GM19035 (cell line): ENCODE data around the gene HDAC9.
A peak's percentile ranks its signal among the peaks of the same experiment; 100 is the strongest.

Experiments used
- ATAC-seq: cut with Tn5 transposase; IDR thresholded peaks from one replicate; pipeline ENCODE4 v1.9.1; 2021; ENCODE audit not compliant: unreplicated experiment

HDAC9 gene

GRCh38 chr7:18494406-18494805 is 1.1 kb upstream of the HDAC9 start:
- ATAC-seq: no peak

DNA sequence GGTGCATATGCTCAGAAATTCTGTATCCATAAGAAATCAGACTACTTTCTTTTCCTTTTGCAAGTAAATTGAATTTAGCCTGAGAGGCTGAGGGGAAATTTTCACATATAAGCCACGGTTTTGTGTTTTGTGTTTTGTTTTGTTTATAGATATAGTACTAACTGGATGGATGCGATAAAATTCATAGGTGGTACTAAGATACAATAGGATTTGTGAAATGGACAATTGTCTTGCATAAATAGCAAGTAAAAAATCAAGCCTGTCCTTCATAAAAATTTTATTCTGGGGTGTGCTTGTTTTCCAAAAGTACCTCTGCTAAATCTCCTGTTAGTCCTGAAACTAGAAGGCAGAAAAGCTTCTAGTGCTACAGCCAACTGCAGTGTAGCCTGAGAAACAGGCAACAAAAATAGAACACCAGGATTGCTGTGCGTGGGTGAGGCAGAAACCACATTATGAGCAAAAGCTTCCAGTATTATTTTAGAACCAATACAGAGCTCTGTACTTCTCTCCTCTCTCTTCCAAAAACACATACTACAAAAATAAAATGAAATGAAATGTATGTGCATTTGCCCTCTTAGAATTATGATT is 634 bp upstream of the HDAC9 start:
- ATAC-seq: peak; percentile 36

- no peak for ATAC-seq
Observed at GRCh38 chr7:18496341-18496700, 772 bp downstream of the HDAC9 start.

- ATAC-seq: no peak
Observed at GRCh38 chr7:18497082-18497481, 1.5 kb downstream of the HDAC9 start.

GRCh38 chr7:18497800-18498199 is 2.3 kb downstream of the HDAC9 start:
- no peak for ATAC-seq

GRCh38 chr7:18498341-18498740 is 2.8 kb downstream of the HDAC9 start:
- ATAC-seq: no peak

DNA sequence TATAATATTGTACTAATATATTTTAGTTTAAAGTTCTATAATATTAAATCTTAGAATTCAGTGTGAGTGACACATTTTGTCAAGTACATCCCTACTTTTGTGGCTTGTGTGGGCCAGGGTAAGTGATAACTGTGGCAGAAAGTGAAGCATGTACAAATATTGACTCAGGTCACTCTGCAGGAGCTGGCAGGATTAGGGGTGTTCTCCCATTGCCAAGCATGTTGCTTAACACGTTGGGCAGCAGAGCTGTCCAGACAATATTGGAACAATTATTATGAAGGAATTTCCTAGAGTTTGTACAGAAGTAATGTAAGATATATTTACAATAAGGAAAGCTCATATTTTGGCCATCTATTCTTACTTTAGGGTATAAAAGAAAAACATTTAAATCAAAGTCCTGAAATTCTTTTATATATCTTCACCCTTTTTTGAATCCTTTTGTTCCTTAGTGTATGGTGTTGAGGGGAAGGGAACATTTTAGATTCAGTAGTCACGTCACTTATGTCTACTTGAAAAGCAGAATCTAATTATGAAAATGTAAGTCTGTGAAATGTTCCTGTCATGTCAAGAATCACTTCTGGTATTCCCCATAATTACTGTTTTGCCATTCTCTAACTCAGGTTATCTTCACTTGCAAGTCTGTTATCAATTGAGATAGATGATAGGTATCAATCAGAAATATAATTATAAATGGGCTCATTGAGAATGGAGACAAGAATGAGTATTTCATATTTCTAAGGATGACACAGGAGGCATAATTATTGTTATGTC is 4.0 kb downstream of the HDAC9 start:
- ATAC-seq: no peak

- ATAC-seq: no peak
Observed at GRCh38 chr7:18503126-18503866, 7.7 kb downstream of the HDAC9 start.

GRCh38 chr7:18504965-18505364 is 9.4 kb downstream of the HDAC9 start:
- ATAC-seq: no peak

DNA sequence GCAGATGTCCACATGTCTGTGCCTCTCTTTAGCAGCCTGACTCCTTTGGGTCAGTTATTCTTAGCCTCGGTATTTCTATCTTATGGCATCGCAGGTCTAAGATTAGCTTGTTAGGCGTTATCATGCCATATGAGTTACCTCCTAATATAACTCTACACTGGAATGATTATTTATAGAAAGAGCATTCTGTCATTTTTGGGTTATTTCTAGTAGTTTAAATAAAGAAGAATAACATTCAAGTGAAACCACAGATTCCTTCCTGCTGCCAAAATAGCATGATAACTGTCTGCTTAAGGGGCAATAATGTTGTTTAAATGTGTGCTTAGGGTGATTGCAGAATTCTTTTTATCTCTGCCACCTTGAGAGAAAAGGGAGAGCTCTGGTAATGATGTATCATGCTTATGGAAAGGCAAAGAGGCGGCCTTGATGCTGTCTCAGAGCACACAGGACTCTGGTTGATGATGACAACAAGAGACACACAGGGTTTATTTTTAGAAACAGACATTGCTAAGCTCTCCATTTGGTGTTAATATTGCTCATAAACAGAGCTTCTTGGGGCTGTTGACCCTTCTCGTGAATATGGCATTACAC is 10.4 kb downstream of the HDAC9 start:
- ATAC-seq: peak; percentile 48

DNA sequence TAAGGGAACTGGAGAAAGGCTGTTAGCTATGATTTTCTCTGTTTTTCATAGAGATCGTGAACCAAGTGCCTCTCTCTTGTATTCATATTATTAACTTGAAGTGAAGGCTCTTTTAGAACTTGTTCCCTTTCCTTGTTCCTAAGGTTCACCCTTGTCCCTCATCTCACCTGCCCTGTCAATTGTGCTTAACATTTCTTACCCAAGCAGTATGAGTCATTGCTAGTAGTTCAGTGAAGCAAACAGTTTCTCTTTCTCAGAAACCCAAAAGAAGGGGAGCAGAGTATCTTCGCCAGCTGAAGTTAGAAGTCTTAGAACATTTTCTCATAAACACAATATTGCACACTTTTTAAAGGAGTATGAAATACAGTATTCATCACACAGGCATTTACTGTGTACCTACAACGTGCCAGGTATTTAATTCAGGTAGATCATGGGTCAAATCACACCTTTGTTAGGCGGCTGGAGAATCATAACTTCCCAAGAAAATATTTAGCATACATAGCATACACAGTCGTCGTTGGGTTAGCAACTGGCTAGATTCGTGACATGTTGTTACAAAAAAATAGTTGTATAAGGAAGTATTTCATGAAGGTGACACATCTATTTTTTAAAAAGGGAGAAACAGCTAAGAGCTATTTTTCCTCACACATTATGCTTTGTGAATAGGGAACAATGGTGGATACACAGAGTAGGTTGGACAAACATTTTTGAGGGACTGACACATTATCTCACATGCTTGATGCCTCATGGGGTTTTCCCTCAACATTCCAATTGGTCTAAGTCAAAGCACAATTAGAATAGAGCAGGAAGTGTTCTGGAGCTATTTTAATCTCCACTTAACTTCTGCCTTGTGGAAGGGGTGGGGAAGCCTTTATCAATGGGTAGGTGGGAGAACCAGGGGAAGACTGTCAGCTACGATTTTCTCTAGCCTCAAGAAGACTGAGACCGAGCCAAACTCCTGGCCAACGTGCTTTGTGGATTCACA is 13.2 kb downstream of the HDAC9 start:
- ATAC-seq: peak; percentile 79

DNA sequence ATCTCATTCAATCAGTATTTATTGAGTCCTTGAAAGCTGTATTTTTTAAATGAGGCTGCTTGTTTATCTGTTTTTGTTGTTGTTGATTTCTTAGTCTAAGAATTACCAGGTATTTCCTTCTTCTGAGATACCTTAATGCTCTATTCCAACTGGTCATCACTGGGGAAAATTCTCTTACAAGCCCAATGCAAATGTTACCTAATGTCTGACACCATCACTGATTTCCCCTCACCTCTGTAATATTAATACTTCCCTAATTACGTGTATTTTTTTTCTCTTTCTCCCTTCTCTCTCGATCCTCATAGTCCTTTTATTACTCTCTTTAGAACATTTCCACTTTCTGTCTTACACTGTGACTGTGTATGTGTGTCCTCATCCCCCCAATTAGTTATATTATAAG is 13.9 kb downstream of the HDAC9 start:
- ATAC-seq: no peak

DNA sequence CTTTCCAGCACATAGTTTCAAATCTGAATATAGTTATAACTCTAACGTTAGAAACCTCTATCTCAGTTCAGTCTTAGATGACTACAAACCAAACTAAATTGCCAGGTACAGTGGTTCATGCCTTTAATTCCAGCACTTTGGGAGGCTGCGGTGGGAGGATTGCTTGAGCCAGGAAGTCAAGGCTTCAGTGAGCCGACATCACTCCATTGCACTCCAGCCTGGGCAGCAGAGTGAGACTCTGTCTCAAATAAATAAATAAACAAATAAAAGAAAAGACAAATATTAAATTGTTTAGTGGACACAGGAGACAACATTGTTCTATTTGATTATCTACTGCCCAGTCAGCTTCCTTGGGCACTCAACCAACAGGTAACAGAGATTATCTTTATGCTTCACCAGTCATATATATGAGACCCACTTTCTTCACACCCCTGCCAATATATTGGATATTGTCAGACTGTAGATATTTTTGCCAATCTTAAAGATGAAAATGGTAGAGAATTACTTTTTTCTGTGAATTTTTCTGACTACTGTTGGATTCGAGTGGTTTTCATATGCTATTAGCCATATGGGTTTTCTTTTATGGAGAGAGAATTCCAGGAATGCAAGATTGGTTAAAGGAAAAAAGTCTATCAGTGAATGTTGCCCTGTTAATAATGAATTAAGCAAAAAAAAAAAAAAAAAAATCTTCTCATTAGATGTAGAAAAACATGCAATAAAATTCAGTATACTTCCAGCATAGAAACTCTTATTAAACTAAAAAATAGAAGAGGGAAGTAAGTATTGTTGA is 16.0 kb downstream of the HDAC9 start:
- ATAC-seq: no peak

GRCh38 chr7:18513343-18513742 is 17.8 kb downstream of the HDAC9 start:
- no peak for ATAC-seq

DNA sequence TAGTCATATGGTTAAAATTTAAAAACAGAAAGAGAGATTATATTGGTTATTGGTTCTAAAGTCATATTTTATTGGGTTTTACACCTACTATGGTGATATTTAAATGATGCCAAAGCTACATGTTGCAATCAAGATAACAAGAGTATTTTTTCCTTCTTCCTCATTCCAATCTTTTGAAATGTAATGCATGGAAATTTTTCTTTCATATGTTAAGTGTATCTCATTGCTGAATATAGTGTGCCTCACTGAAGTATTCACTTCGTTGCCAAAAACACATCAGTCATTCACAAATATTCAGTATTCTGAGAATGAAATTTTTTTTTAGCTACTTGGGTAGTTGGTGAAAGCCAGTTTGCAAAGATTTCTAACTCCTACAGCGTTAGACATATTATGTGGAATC is 19.5 kb downstream of the HDAC9 start:
- no peak for ATAC-seq

DNA sequence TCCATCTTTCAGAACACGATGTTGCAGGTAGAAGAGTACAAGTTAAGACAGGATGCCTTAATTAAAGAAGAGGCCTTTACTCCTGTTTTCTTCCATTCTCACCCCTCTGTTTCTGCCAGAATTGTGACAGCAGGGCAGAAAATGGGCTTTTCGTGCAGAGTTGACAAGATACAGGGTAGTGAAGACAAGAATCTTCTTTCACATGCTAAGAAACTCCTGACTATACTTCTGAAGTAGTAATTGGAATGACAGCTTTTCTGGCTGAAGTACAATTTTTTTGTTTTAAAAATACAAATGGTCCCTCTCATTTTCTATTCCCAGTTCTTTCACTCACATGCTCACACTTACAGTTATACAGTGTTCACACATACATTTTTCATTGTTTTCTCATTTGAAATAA is 22.1 kb downstream of the HDAC9 start:
- no peak for ATAC-seq

DNA sequence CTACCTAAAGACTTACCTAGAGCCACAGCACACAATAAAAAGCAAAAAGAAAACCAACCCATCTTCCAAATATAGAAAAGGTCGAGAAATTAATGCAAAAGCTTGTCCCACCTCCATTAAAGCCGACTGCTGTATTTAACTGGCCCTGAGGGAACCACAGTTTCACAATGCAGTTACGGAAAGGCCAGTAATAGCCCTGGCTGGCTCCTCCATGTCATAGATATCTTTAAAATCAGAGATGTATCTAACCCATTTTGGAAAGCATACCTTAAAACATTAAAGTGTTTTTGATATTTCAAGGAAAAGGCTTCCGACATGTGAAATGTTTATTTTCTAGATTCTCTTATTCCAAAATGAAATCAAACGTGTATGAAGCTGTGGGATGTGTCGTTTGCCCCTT is 23.0 kb downstream of the HDAC9 start:
- ATAC-seq: no peak

- ATAC-seq: peak; percentile 69
Observed at GRCh38 chr7:18520450-18521235, 25.1 kb downstream of the HDAC9 start.

- no peak for ATAC-seq
Observed at GRCh38 chr7:18521236-18521589, 25.7 kb downstream of the HDAC9 start.
